ENCODE measurements around the gene RABL6.
"Not testable (repeated sequence)": the region's sequence is repeated elsewhere in the genome, so short reads cannot be mapped to it uniquely, and the experiment has no call there.

The RABL6 gene

DNA sequence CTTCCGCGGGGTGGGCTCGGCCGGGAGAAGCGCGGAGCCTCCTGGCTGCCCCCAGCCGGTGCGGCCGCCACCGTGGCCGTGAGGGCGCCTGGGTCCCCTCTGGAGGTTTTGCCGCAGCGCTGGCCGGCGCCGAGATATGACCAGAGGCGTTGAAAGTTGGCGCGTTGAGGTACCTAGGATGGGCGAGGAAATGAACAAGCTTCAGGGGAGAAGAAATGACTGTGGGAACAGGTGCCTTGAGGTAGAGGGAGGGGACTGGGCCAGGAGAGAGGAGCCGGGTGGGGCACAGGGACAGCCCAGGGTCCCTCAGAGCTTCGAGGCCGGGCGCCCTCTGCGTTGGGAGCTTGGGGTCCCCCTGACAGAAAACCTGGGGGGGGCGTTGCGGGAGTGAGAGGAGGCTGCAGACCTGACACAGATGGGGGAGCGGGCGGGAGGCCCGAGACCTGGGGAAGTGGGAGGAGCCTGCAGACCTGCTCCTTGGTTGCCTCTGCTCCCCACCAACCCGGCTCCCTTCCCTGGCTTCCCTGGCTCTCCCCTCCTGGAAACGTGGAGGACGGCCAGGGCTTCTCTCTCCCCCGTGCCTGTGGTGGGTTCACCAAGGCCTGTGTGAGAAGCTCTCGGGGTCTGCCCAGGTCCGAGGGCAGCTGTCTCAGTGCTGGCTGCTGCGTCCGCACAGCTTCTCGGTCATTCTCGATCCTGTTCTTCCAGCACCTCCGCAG, 14.2 kb downstream of the RABL6 start:
- DNase-seq (ENCODE audit: low read depth): no peak

DNA sequence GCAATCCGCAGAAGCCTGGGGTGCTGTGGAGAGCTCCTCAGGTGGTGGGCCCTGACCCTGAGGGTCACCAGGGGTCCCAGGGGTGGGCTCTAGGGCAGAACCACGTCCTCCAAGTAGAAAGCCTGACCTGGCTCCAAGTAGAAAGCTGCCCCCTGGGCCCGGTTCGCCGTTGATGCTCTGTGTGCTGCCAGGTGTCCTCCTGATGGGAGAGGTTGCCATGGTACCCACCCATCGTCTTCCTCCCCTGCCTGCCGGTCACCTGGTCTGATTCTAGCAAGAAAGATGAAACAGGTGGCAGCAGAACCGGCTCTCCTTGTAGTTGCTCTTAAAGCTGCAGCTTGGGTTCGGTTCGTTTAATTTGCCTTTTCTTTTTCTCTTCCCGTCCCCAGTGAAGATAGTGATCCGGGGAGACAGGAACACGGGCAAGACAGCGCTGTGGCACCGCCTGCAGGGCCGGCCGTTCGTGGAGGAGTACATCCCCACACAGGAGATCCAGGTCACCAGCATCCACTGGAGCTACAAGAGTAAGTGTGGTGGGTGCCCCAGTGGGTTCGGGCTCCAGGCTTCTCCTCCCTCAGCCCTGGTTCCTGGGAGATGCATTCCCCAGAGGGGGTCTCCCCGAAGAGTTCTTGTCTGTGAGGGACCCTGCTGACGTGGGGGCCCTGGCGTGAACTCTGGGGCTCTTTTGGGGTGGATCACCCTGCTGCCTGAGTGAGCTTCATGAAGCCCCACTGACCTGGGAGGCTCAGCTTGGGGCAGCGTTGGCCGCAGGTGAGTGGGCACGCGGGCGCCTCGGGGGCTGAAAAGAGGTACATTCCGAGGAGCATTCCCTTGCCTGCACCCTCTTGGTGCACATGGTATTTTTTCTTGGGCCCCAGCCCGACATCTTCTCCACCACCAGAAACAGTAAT, 15.6 kb downstream of the RABL6 start:
- no peak for DNase-seq (ENCODE audit: low read depth)

DNA sequence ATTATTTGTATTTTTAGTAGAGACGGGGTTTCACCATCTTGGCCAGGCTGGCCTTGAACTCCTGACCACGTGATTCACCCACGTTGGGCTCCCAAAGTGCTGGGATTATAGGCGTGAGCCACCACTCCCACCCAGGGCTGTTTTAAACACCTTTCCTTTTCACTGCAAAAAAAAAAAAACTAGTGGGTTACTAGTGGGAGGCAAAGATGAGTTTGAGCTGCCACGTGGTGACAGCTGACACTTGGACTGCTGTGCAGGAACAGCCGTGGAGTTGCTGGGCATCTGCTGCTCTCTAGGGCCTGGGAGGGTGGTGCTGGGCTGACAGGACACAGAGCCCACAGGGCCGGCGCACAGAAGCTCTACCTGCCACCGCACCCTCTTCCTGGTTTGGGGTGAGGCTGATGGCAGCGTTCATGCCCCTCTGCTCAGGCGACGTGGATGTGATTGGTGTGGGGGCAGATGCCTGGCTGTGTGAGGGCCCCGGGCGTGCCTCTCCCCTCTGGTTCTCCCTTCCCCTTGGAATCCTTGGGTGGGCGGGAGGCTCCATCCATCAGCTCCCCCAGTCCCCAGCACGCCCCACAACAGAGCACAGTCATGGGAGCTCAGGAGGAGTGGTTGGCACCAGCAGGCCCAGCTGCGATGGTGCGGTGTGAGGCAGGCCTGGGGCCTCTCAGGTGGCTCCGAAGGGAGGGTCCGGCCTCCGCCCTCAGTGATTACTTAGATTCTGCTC, 16.9 kb downstream of the RABL6 start:
- DNase-seq (ENCODE audit: low read depth): no peak

DNA sequence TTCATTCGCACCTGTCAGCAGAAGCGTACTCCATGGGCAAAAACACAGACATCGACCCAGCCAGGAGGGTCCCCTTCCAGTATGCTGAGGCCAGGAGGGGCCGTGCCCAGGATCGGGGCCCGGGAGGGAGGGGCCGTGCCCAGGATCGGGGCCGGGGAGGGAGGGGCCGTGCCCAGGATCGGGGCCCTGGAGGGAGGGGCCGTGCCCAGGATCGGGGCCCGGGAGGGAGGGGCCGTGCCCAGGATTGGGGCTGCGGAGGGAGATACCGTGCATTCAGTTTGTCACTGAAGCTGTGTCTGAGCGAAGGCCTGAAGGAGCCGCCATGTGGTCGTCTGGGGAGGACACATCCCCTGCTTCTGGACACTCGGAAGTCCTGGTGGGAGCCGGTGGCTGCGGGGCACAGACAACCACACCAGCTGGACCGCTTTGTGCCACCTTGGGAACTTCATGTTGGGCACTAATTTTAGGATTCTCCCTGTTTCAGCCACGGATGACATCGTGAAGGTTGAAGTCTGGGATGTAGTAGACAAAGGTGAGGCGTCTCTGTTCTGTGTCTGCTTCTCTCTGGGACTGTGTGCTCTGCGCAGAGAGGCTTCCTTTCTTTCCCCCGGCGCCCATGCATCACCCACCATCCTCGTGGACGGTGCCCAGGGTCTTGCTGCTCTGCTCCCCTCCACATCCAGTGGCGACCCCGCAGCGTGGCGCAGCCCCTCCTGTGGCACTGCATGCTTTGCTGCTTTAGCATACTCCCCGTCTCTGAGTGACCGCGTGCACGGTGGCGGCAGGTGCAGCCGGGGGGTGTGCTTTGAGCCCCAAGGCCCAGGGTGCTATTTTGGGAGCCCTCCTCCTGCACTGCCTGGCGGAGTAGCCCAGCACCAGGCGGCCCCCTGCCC, 17.8 kb downstream of the RABL6 start:
- no peak for DNase-seq (ENCODE audit: low read depth)

DNA sequence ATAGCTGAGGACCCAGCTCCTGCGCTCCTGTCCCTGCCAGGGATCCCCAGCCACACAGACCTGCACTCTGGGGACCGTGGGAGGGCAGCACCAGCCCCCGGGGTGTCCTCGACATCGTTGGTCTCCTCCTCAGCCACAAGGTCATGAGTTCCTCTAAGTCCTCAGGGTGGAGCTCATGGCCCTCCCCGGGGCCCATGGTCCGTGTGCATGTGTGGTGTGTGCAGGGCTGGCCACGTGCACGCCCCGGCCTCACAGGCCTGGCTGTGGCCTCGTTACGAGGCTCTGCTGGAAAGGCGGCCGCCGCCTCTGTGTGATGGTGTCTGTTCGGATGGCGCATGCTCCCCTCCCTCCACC, 18.4 kb downstream of the RABL6 start:
- DNase-seq (ENCODE audit: low read depth): no peak

DNA sequence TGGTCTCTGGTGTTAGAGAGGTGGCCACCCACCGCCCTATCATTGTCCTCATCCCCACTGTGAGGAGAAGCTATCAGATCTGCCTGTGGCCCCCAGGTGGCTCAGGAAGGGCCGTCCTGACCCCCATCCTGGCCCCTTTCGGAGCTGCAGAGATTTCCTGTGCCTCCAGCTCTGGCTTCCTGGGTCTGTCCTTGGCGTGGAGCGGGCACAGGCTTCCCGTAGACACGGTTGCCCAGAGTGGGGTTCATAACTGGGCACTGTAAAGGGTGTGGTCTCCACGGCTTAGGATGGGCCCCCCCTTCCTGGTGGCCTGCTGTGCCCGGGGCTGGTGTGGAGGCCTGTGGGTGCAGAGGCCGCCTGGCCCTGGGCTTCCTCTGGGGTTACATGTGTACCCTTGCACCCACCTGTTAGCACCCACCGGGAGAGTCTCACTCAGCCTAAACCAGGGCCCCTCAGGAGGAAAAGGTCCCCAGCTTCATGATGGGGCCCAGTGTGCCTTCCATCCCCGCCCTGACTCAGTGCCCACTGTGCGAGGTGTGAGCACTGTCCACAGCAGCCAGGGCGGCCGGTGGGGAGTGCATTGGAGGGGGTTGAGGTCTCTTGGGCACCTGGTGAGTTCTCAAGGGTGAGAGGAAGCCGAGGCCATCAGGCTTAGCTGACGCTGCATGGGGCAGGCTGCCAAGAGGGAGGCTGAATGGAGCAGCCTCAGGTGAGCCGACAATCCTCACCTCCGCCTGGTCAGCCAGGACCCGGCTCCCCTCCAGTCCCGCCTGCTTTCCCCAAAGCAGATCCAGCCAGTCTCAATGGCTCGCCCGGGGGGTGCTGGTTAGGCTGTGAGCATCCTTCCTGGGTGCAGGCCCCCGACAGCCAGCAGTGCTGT, 19.2 kb downstream of the RABL6 start:
- no peak for DNase-seq (ENCODE audit: low read depth)

DNA sequence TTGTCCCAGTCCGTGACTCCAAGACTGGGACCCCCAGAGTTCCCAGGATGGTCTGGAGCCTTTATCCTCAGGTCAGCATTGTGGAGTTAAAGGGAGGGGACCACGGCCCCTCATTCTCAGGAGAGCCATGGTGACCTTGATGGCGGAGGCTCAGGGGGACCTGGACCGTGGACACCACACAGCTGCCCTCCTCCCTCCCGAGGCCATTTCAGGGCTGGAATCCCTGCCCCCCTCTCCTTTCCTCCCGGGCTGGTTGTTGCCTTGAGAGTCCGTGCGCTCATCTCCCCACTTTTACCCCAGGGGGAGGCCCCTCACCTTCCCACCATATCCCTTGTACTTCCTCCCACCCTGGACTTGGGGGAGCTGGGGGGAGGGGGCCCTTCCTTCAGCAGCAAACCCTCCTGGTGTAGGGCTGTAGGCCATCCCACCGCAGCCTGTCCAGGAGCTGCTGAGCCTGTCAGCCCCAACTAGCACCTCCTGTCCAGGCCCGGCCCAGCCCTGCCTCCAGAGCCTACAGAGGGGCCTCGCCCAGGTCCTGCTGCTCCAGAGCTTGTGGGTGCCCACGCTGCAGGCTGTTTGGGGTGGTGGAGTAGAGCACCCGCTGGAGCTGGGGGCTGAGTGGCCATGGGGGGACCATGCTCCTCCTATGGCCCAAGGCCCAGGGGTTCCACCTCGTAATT, 20.2 kb downstream of the RABL6 start:
- DNase-seq (ENCODE audit: low read depth): no peak

DNA sequence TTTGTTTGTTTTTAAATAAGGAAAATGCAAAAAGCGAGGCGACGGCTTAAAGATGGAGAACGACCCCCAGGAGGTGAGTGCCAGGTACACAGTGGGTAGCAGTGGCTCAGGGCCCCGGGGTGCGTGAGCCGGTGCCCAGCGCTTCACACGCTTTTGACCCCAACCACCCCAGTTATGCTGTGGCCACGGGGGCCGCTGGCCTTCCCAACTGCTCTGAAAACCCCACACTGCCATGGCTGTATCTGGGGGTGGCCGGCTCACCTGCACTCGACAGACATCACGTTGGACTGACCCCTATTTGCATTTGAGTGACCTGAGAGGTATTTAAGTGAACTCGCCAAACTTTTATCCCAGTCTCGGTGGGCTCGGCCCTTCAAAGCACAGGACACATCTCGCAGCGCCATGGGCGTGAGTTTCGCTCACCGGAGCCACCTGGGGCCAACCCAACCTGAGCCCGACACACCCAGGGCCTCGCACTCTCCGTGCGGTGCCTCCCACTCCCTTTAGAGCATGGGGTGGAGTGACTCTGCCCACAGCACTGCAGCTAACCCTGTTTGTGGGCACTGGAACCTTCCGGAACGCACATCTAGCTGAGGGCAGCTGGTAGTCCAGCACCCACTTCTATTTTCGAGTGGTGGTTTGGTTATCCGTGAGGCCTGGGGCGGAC, 20.9 kb downstream of the RABL6 start:
- DNase-seq (ENCODE audit: low read depth): no peak

DNA sequence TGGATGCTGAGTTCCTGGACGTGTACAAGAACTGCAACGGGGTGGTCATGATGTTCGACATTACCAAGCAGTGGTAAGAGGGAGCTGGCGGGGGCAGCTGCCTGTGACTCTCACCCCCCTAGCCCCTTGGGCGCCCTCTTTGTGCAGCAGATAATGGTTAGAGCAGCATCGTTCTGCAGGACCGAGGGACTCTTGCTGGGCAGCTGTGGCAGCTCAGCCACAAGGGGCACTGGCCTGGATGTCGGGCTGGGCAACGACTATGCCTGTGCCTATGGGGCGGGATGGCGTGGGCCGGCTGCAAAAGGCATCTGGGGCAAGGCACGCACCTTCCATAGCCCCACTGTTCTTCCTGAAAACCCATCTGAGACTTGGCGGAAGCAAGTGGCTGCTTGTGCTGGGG, 21.7 kb downstream of the RABL6 start:
- no peak for DNase-seq (ENCODE audit: low read depth)

DNA sequence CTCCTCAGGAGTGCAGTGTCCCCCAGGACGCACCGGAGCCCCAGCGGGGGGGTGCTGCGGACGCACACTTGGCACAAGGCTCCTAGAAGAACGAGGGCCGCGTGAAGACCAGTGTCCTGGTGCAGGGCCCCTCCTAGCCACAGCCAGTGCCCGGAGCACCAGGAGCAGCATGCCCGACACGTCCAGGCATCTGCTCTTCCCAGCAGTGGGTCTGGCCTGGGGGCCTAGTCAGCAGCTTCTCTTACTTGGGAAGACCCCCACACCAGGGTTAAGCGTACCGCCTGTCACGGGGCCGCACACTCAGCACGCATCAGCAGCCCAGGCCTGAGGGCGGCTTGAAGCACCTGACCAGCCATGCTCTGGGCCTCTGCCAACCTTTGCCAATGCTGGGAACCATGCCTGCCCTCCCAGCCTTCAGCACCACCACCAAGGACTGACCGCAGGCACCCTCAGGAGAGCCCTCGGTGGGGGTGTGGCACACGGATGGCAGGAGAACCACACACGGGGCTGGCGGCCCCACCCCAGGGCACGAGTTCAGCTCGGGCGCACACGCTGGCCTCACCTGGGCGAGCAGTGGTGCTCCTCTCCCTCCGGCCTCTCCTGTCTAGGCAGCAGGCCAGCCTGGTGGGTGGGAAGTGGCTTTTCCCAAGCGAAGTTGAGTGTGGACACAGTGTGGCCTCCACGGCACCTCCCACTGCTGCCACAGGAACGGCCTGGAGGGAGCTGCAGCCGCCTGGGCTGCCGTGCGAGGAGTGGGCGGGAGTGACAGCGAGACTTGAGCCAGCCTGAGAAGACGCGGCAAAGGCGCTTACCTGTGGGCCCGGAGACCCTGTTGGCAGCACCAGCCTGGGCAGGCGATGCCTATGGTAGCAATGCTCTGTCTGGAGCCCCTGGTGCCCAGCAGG, 22.5 kb downstream of the RABL6 start:
- no peak for DNase-seq (ENCODE audit: low read depth)

DNA sequence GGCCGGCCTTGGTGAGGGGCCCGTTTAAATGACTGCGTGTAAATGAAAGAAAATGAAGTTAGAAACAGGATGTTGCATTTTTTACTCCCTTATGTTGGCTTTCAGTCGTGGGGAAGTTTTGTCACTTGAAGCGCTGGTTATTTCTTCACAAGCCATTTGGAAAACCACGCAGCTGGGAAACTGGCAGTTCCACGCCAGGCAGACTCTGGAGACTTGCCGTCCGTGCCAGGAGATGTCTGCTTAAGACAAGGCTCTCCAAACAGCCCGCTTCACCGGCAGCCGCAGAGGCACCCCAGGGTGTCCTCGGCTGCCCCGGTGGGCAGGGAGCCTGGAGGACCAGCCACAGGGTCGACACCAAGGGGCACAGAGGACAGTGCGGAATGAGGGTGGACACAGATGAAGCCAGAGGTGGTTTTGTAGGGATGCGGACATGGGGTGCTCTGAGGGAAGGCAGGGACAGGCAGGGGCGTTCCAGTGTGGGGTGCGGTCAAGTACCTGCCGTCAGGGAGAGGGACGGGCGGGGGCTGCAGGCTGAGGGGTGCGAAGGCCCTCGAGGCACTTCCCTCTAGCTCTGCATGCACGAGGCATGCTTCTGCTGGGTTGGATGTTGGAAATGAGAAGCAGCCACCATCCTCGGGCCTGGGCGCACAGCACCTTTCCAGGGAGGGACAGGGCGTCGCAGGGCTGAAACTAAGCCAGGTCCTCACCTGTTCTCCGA, 23.4 kb downstream of the RABL6 start:
- DNase-seq (ENCODE audit: low read depth): no peak

DNA sequence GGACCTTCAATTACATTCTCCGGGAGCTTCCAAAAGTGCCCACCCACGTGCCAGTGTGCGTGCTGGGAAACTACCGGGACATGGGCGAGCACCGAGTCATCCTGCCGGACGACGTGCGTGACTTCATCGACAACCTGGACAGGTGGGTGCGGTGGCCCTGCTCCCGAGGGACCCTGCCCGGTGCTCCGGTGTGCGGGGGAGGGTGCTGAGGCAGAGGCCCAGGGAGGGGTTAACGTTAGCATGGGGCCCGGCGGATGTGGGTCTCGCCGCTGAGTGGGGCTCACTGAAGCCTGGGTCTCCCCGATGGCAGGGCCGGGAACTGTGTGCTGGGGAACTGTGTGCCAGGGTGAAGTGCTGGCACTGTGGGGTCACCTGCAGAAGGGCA, 24.0 kb downstream of the RABL6 start:
- no peak for DNase-seq (ENCODE audit: low read depth)

DNA sequence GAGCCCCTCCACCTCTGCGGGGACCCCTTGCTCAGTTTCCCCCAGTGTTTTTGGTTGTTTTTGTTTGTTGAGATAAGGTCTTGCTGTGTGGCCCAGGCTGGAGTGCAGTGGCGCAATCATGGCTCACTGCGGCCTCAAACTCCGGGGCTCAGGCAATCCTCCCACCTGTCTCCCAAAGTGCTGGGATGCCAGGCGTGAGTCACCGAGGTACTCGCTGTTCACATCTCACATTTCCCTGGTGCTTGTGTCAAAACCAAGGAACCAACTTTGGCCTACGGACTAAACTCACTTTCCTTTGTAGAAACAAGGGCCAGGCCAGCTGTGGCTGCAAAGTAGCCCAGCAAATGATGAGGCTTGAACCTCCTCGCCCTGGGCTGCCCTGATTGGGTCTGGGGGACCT, 24.8 kb downstream of the RABL6 start:
- DNase-seq (ENCODE audit: low read depth): no peak

DNA sequence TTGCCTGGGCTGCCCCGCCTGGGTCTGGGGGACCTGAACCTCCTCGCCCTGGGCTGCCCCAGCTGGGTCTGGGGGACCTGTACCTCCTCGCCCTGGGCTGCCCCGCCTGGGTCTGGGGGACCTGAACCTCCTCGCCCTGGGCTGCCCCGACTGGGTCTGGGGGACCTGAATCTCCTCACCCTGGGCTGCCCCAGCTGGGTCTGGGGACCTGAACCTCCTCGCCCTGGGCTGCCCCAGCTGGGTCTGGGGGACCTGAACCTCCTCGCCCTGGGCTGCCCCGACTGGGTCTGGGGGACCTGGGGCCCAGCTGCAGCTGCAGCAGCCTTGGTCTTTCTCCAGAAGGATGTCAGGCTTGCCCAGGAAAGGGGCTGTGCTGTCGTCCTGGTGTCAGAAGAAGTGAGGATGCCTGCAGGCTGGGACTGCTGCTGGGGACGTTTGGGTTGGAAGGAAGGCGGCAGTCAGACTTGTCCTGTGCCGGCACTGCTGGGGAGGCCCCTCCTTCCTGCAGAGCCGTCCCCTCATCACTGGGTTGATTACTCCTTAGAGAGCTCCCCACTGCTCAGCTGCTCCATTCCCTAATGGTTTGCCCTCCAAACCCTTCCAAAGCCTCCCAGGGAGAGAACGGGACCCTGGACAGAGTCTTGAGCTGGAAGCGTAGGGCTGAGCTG, 25.8 kb downstream of the RABL6 start:
- not testable (repeated sequence) for DNase-seq (ENCODE audit: low read depth)

DNA sequence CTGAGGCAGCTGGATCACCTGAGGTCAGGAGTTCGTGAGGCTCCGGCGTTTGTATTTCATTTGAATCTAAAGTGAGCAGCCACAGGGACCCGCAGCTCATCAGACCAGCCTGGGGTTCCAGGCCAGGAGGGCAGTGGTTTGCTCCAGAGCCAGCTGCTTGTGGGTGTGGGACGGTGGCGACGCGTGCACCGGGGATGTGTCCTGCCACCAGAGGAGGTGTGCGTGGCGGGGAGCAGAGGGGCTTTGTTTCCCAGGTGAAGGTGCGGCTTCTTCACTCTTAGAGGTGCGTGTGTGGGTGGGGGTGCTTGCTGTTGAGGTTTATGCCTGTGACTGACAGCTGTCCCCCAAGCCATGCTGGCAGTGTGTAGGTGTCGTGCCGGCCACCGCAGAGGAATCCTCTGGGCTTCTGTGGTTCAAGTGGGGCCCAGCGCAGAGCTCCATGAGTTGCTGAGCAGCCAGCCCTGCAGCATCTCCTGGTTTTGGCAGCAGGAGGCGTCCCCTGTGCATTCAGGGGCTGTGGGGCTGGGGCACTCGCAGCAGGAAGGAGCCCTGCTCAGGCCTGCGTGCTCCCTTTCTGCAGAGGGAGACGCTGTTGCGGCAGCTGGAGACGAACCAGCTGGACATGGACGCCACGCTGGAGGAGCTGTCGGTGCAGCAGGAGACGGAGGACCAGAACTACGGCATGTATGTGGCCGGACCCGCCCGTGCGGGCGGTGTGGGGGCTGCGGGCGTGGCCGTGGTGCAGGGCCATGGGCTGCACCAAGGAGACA, 27.6 kb downstream of the RABL6 start:
- DNase-seq (ENCODE audit: low read depth): no peak

Data from stimulated activated CD8-positive, alpha-beta memory T cell treated with anti-CD3 and anti-CD28 coated beads, Interleukin-15, amount 100 ng/mL, for 24 hours (primary cell).